ENCODE data around the gene NIF3L1.
A peak's percentile ranks its signal among the peaks of the same experiment; 100 is the strongest.

NIF3L1 gene

GRCh38 chr2:200888704-200889625 lies at the start of gene NIF3L1, which contains the start of gene PPIL3:
TSS of gene NIF3L1 (plus strand) at chr2:200889371. CDS start at chr2:200891944, 2,573 bp downstream.
TSS of gene PPIL3 (minus strand) at chr2:200889077. CDS start at chr2:200887615, 1,462 bp downstream.
- peak; percentile 96 for DNase-seq (ENCODE audit: low read depth)

- DNase-seq (ENCODE audit: low read depth): no peak
These were observed 49.7 kb upstream of the NIF3L1 start for GRCh38 chr2:200839513-200839912.

GRCh38 chr2:200843993-200844948 lies 44.9 kb upstream of the NIF3L1 start:
- DNase-seq (ENCODE audit: low read depth): no peak

- DNase-seq (ENCODE audit: low read depth): no peak
These were observed 44.0 kb upstream of the NIF3L1 start for GRCh38 chr2:200845194-200845593.

- DNase-seq (ENCODE audit: low read depth): no peak
These were observed 43.4 kb upstream of the NIF3L1 start for GRCh38 chr2:200845669-200846325.

- no peak for DNase-seq (ENCODE audit: low read depth)
These were observed 41.9 kb upstream of the NIF3L1 start for GRCh38 chr2:200847269-200847668.

GRCh38 chr2:200847939-200848338 lies 41.2 kb upstream of the NIF3L1 start:
- DNase-seq (ENCODE audit: low read depth): no peak

- DNase-seq (ENCODE audit: low read depth): no peak
These were observed 38.5 kb upstream of the NIF3L1 start for GRCh38 chr2:200850512-200851256.

- no peak for DNase-seq (ENCODE audit: low read depth)
These were observed 37.5 kb upstream of the NIF3L1 start for GRCh38 chr2:200851398-200852248.

GRCh38 chr2:200852605-200853004 lies 36.6 kb upstream of the NIF3L1 start:
- no peak for DNase-seq (ENCODE audit: low read depth)

- DNase-seq (ENCODE audit: low read depth): no peak
These were observed 32.4 kb upstream of the NIF3L1 start for GRCh38 chr2:200856806-200857205.

GRCh38 chr2:200860092-200860795 lies 28.9 kb upstream of the NIF3L1 start:
- DNase-seq (ENCODE audit: low read depth): no peak

- DNase-seq (ENCODE audit: low read depth): no peak
These were observed 27.5 kb upstream of the NIF3L1 start for GRCh38 chr2:200861617-200862155.

- no peak for DNase-seq (ENCODE audit: low read depth)
These were observed 26.6 kb upstream of the NIF3L1 start for GRCh38 chr2:200862532-200863000.

- DNase-seq (ENCODE audit: low read depth): no peak
These were observed 25.4 kb upstream of the NIF3L1 start for GRCh38 chr2:200863782-200864175.

GRCh38 chr2:200864176-200865034 lies 24.8 kb upstream of the NIF3L1 start, which contains the start of gene CLK1:
TSS of gene CLK1 (minus strand) at chr2:200864658. CDS start at chr2:200861862, 2,796 bp downstream.
- peak; percentile 83 for DNase-seq (ENCODE audit: low read depth)

- DNase-seq (ENCODE audit: low read depth): no peak
These were observed 20.2 kb upstream of the NIF3L1 start for GRCh38 chr2:200869014-200869413.

GRCh38 chr2:200871151-200871550 lies 18.0 kb upstream of the NIF3L1 start:
- no peak for DNase-seq (ENCODE audit: low read depth)
